H9 (cell line): ENCODE data around the gene CACNB4. TPM values are rescaled to one million over a fixed set of nuclear protein-coding genes. Genes with fewer than 3 reads are reported as not detected.

Experiments
- DNase-seq: peaks from one replicate; pipeline ENCODE4 v3.0.0-alpha.2; 2017
- H2AFZ ChIP-seq: one replicate; pipeline ENCODE4 v1.6.1; 2013; ENCODE audit warnings: mild to moderate bottlenecking, low read length, control low read depth, moderate library complexity
- H2AK5ac ChIP-seq: 2 replicates; pipeline ENCODE4 v1.6.1; 2013; ENCODE audit warnings: low read length, control low read depth, mixed read lengths; ENCODE audit not compliant: insufficient read length
- H2BK120ac ChIP-seq: one replicate; pipeline ENCODE4 v1.6.1; 2013; ENCODE audit warnings: low read depth, mild to moderate bottlenecking, low read length, control low read depth, inconsistent platforms; ENCODE audit not compliant: poor library complexity, severe bottlenecking
- H2BK12ac ChIP-seq: 2 replicates; pipeline ENCODE4 v1.6.1; 2013; ENCODE audit warnings: low read length, control low read depth, mixed read lengths, low read depth; ENCODE audit not compliant: insufficient read length
- H2BK15ac ChIP-seq: 2 replicates; pipeline ENCODE4 v1.6.1; 2013; ENCODE audit warnings: low read depth, low read length, control low read depth
- H2BK20ac ChIP-seq: one replicate; pipeline ENCODE4 v1.6.1; 2013; ENCODE audit warnings: low read depth, mild to moderate bottlenecking, low read length, control low read depth, inconsistent platforms; ENCODE audit not compliant: poor library complexity, severe bottlenecking
- H2BK5ac ChIP-seq: 2 replicates; pipeline ENCODE4 v1.6.1; 2013; ENCODE audit warnings: low read length, control low read depth, mixed read lengths; ENCODE audit not compliant: insufficient read length
- H3K14ac ChIP-seq: 2 replicates; pipeline ENCODE4 v1.6.1; 2013; ENCODE audit warnings: low read length, control low read depth; ENCODE audit not compliant: insufficient read depth
- H3K18ac ChIP-seq: 2 replicates; pipeline ENCODE4 v1.6.1; 2013; ENCODE audit warnings: low read depth, mild to moderate bottlenecking, mixed read lengths, low read length, control low read depth; ENCODE audit not compliant: insufficient read length
- H3K23ac ChIP-seq: 2 replicates; pipeline ENCODE4 v1.6.1; 2013; ENCODE audit warnings: low read length, control low read depth, mixed read lengths, low read depth; ENCODE audit not compliant: insufficient read length
- H3K23me2 ChIP-seq: 2 replicates; pipeline ENCODE4 v1.6.1; 2013; ENCODE audit warnings: low read depth, mild to moderate bottlenecking, mixed read lengths, low read length, control low read depth; ENCODE audit not compliant: insufficient read length, poor library complexity, severe bottlenecking
- H3K27ac ChIP-seq: 2 replicates; pipeline ENCODE4 v1.5.1; 2013; ENCODE audit warnings: low read length, control low read depth, mixed read lengths, low read depth; ENCODE audit not compliant: insufficient read length
- H3K27me3 ChIP-seq: 2 replicates; pipeline ENCODE4 v1.6.1; 2013; ENCODE audit warnings: low read length, control low read depth, inconsistent platforms; ENCODE audit not compliant: insufficient read depth
- H3K4ac ChIP-seq: 2 replicates; pipeline ENCODE4 v1.6.1; 2013; ENCODE audit warnings: low read depth, mild to moderate bottlenecking, control low read depth, inconsistent platforms, low read length, moderate library complexity
- H3K4me1 ChIP-seq: 2 replicates; pipeline ENCODE4 v1.6.1; 2013; ENCODE audit warnings: low read length, control low read depth, inconsistent platforms; ENCODE audit not compliant: insufficient read depth
- H3K4me2 ChIP-seq: 2 replicates; pipeline ENCODE4 v1.6.1; 2013; ENCODE audit warnings: low read length, control low read depth, mixed read lengths; ENCODE audit not compliant: insufficient read length, insufficient read depth
- H3K56ac ChIP-seq: 2 replicates; pipeline ENCODE4 v1.6.1; 2013; ENCODE audit warnings: low read depth, mild to moderate bottlenecking, mixed read lengths, low read length, control low read depth; ENCODE audit not compliant: insufficient read length
- H3K79me1 ChIP-seq: 2 replicates; pipeline ENCODE4 v1.6.1; 2013; ENCODE audit warnings: low read depth, mild to moderate bottlenecking, moderate library complexity, low read length, control low read depth, inconsistent platforms; ENCODE audit not compliant: insufficient read depth, poor library complexity, severe bottlenecking
- H3K79me2 ChIP-seq: 2 replicates; pipeline ENCODE4 v1.6.1; 2013; ENCODE audit warnings: low read length, control low read depth, inconsistent platforms; ENCODE audit not compliant: insufficient read depth
- H3K9ac ChIP-seq: 2 replicates; pipeline ENCODE4 v1.6.1; 2013; ENCODE audit warnings: low read length, control low read depth, mixed read lengths; ENCODE audit not compliant: insufficient read length; ENCODE audit errors: extremely low read depth
- H3K9me3 ChIP-seq: one replicate; pipeline ENCODE4 v1.6.1; 2013; ENCODE audit warnings: low read depth, low read length, inconsistent platforms; ENCODE audit not compliant: control insufficient read depth
- H3T11ph ChIP-seq: one replicate; pipeline ENCODE4 v1.6.1; 2013; ENCODE audit warnings: mild to moderate bottlenecking, low read length, control low read depth, inconsistent platforms
- H4K20me1 ChIP-seq: one replicate; pipeline ENCODE4 v1.6.1; 2013; ENCODE audit not compliant: control insufficient read depth, insufficient read length, insufficient read depth
- H4K5ac ChIP-seq: 2 replicates; pipeline ENCODE4 v1.6.1; 2013; ENCODE audit warnings: low read depth, mild to moderate bottlenecking, mixed read lengths, low read length, control low read depth; ENCODE audit not compliant: insufficient read length
- H4K8ac ChIP-seq: replicated peaks from 2 replicates; pipeline ENCODE4 v1.6.1; 2013; ENCODE audit warnings: low read length, control low read depth, mixed read lengths, low read depth; ENCODE audit not compliant: insufficient read length
- H4K91ac ChIP-seq: 2 replicates; pipeline ENCODE4 v1.6.1; 2013; ENCODE audit warnings: low read depth, mild to moderate bottlenecking, moderate library complexity, mixed read lengths, low read length, control low read depth; ENCODE audit not compliant: insufficient read length
- H3K27ac Mint-ChIP-seq, 3 experiments: 2 replicates in 2 of 3; 3 replicates in 1 of 3; pipeline ENCODE4 v1.8.0; 2020 to 2021; ENCODE audit warnings: mixed read lengths in 3 of 3, mild to moderate bottlenecking in 1 of 3, moderate library complexity in 1 of 3
- H3K27me3 Mint-ChIP-seq: 2 replicates; pipeline ENCODE4 v1.8.0; 2021; ENCODE audit warnings: low read depth, mild to moderate bottlenecking, moderate library complexity, mixed read lengths
- H3K36me3 Mint-ChIP-seq, 3 experiments: 2 replicates in 2 of 3; 3 replicates in 1 of 3; pipeline ENCODE4 v1.8.0; 2020 to 2021; ENCODE audit warnings: low read depth in 3 of 3, mixed read lengths in 3 of 3; ENCODE audit not compliant: insufficient read depth in 1 of 3
- H3K4me1 Mint-ChIP-seq, 2 experiments: 2 replicates each; pipeline ENCODE4 v1.8.0; 2020; ENCODE audit warnings: mixed read lengths in 2 of 2
- H3K4me3 Mint-ChIP-seq, 2 experiments: 2 replicates in 1 of 2; 3 replicates in 1 of 2; pipeline ENCODE4 v1.8.0; 2020 to 2021; ENCODE audit warnings: mild to moderate bottlenecking in 2 of 2, mixed read lengths in 2 of 2, moderate library complexity in 1 of 2
- H3K9me3 Mint-ChIP-seq, 2 experiments: 2 replicates in 1 of 2; 3 replicates in 1 of 2; pipeline ENCODE4 v1.8.0; 2020; ENCODE audit warnings: mild to moderate bottlenecking in 2 of 2, mixed read lengths in 2 of 2, moderate library complexity in 1 of 2
- CTCF ChIP-seq: fragments of 200-600 bp; sonication (generic); conservative IDR thresholded peaks from 3 replicates; pipeline ENCODE4 v1.8.0; 2021; ENCODE audit warnings: antibody characterized with exemption, mild to moderate bottlenecking
- WGBS: extraction: QIAGEN DNeasy Blood & Tissue Kit; methylation state at CpG from one replicate; pipeline ENCODE4 v1.1.7; 2013; ENCODE audit warnings: missing lambda C conversion rate, low lambda C conversion rate, mixed read lengths; ENCODE audit not compliant: insufficient read length; ENCODE audit errors: extremely low coverage; 5-methylcytosine and 5-hydroxymethylcytosine counted together
- total RNA-seq: library from RNA; stranded (reverse); gene quantifications from 2 replicates; pipeline ENCODE4 v1.2.1, GENCODE V29; 2021

CACNB4 gene
- total RNA-seq, 1 experiment from 2014 or later = 1.4 TPM

- Histone ChIP-seq H3K14ac (no peak overlapping the region), H3K4me2 (no peak overlapping the region), H3K27ac (no peak overlapping the region), H2BK12ac (no peak overlapping the region), H3K56ac (no peak overlapping the region), H3K79me2 (no peaks in the 10 kb centered on the region), H3K23me2 (peaks cover 3% of the 10 kb centered on the region), H3T11ph (no peak overlapping the region), H4K5ac (no peak overlapping the region), H2AFZ (no peak overlapping the region), H2BK5ac (no peak overlapping the region), H2BK20ac (no peak overlapping the region), H3K4ac (no peak overlapping the region), H4K20me1 (no peaks in the 10 kb centered on the region), H3K79me1 (no peaks in the 10 kb centered on the region), H3K9me3 (no peaks in the 10 kb centered on the region), H2BK120ac (no peak overlapping the region), H4K8ac (no peak overlapping the region), H2AK5ac (no peak overlapping the region), H2BK15ac (no peak overlapping the region), H3K18ac (no peak overlapping the region), H3K27me3 (no peaks in the 10 kb centered on the region), H4K91ac (no peak overlapping the region), H3K23ac (no peak overlapping the region), H3K4me1 (no peaks in the 10 kb centered on the region; the same call in 1 of the 2 replicates), H3K9ac (no peak overlapping the region)
- H3K4me1 Mint-ChIP-seq = peaks cover 5 to 7% of the 10 kb centered on the region in 2 experiments
- H3K4me3 Mint-ChIP-seq = no peak overlapping the region
- TF ChIP-seq CTCF = no peak
- DNase-seq = no peak
- no CpG with 5 or more reads among the region's 5 CpGs for WGBS
- peaks cover 32% of the 10 kb centered on the region for H3K27me3 Mint-ChIP-seq
- no peak overlapping the region for H3K27ac Mint-ChIP-seq
- H3K36me3 Mint-ChIP-seq = no peaks in the 10 kb centered on the region
- H3K9me3 Mint-ChIP-seq = peaks cover 0 to 2% of the 10 kb centered on the region in 2 experiments; a peak in 1 of 5 replicates
Measured at GRCh38 chr2:152028182-152028862, 70.5 kb downstream of the CACNB4 start.
